ENCODE data around the gene SCPEP1.

DNA sequence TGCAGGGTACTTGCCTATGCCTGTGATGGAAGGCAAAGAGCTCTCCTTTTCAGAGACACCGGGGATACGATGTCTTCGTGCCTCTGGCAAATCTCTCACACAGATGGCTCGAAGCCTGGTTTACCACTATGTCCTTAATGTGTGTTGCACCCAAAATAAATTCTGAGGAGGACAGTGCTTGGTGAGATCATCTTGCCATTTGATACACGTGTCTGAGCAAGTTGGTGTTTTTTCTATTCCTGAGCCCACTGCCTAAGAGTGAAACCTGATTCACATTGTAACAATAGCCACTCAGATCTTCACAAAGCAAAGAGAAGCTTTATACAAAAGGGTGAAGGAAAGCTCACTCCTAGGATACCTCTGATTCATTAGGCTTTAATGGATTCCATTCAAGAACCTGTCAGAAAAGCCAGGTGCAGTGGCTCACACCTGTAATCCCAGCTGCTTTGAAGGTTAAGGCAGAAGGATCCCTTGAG lies 74.0 kb downstream of the SCPEP1 start:
- TF ChIP-seq POLR2AphosphoS5 (IDR thresholded peaks at IDR 0.05) (peak in 1 of 3 donors; percentile 27), POLR2A (IDR thresholded peaks at IDR 0.05) (no peak)
- TF ChIP-seq, protein P1, sequence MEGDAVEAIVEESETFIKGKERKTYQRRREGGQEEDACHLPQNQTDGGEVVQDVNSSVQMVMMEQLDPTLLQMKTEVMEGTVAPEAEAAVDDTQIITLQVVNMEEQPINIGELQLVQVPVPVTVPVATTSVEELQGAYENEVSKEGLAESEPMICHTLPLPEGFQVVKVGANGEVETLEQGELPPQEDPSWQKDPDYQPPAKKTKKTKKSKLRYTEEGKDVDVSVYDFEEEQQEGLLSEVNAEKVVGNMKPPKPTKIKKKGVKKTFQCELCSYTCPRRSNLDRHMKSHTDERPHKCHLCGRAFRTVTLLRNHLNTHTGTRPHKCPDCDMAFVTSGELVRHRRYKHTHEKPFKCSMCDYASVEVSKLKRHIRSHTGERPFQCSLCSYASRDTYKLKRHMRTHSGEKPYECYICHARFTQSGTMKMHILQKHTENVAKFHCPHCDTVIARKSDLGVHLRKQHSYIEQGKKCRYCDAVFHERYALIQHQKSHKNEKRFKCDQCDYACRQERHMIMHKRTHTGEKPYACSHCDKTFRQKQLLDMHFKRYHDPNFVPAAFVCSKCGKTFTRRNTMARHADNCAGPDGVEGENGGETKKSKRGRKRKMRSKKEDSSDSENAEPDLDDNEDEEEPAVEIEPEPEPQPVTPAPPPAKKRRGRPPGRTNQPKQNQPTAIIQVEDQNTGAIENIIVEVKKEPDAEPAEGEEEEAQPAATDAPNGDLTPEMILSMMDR (IDR thresholded peaks at IDR 0.05) = no peak

Data from transverse colon (tissue), 4 donors.